K562 (cell line): ENCODE results near the gene OR2V2. TPM values are rescaled to one million over a fixed set of nuclear protein-coding genes. Genes with fewer than 3 reads are reported as not detected.

Experiments used
- ADNP ChIP-seq: fragments of 200-800 bp; sonication (Bioruptor generic); IDR thresholded peaks from 2 replicates; pipeline ENCODE4 v1.6.1; 2016; ENCODE audit warnings: missing genetic modification characterization, missing compliant biosample characterization
- CBX8 ChIP-seq: fragments of 200-600 bp; sonication (generic); IDR thresholded peaks from 2 replicates; pipeline ENCODE4 v1.6.1; 2012; ENCODE audit warnings: borderline replicate concordance, mixed run types, low read depth, mild to moderate bottlenecking, moderate library complexity, mixed read lengths, low read length, control low read depth, inconsistent platforms; ENCODE audit not compliant: poor library complexity, severe bottlenecking; ENCODE audit errors: extremely low read depth
- HNRNPLL ChIP-seq: fragments of 200-400 bp; formaldehyde crosslinking; IDR thresholded peaks from 2 replicates; pipeline ENCODE4 v1.6.1; 2017; ENCODE audit warnings: low read length, low read depth, mild to moderate bottlenecking; ENCODE audit not compliant: poor library complexity, severe bottlenecking
- MAFG ChIP-seq: fragments of 450-650 bp; conservative IDR thresholded peaks from 2 replicates; pipeline ENCODE4 v1.6.1; 2016; ENCODE audit warnings: missing genetic modification characterization, missing compliant biosample characterization
- NCOA2 ChIP-seq, 2 experiments: fragments of 450-650 bp; IDR thresholded peaks; 2 replicates each; pipeline ENCODE4 v1.6.1; 2018; ENCODE audit warnings: mild to moderate bottlenecking in 2 of 2, moderate library complexity in 1 of 2; ENCODE audit not compliant: partially characterized antibody in 2 of 2
- NFIX ChIP-seq: fragments of 250-450 bp; sonication (Bioruptor Pico); IDR thresholded peaks from 2 replicates; pipeline ENCODE4 v1.4.0; 2020; ENCODE audit warnings: low read depth, mild to moderate bottlenecking, moderate library complexity
- PRMT5 ChIP-seq: sonication (generic); formaldehyde crosslinking; IDR thresholded peaks from 2 replicates; pipeline ENCODE4 v1.5.0; 2020; ENCODE audit warnings: missing genetic modification reagents
- SAFB ChIP-seq: fragments of 200-400 bp; formaldehyde crosslinking; IDR thresholded peaks from 2 replicates; pipeline ENCODE4 v1.6.1; 2017; ENCODE audit warnings: low read depth, low read length, borderline replicate concordance
- SMARCA4 ChIP-seq: fragments of 450-650 bp; IDR thresholded peaks from 2 replicates; pipeline ENCODE4 v1.6.1; 2016
- YY1 ChIP-seq, 3 experiments: IDR thresholded peaks; 2 replicates each; pipeline ENCODE4 v1.6.1; 2011; ENCODE audit warnings: low read length in 2 of 3, mild to moderate bottlenecking in 2 of 3, moderate library complexity in 2 of 3, borderline replicate concordance in 1 of 3, control low read depth in 1 of 3, low read depth in 1 of 3; ENCODE audit not compliant: insufficient read depth in 3 of 3, insufficient replicate concordance in 2 of 3, control insufficient read depth in 1 of 3, insufficient read length in 1 of 3; ENCODE audit errors: extremely low read depth in 1 of 3
- ZBED1 ChIP-seq: IDR thresholded peaks from 2 replicates; pipeline ENCODE4 v1.6.1; 2014
- ZNF347 ChIP-seq: fragments of 450-650 bp; formaldehyde crosslinking; IDR thresholded peaks from 2 replicates; pipeline ENCODE4 v1.4.0; 2020; ENCODE audit warnings: low read depth, mild to moderate bottlenecking, moderate library complexity
- ZNF384 ChIP-seq: IDR thresholded peaks from 2 replicates; pipeline ENCODE4 v1.6.1; 2012; ENCODE audit warnings: low read depth, low read length, improper control_type of control experiment
- ZNF766 ChIP-seq: fragments of 200-800 bp; sonication (Bioruptor generic); conservative IDR thresholded peaks from 2 replicates; pipeline ENCODE4 v1.6.1; 2016; ENCODE audit warnings: missing genetic modification characterization, missing compliant biosample characterization
- polyA plus RNA-seq, 8 experiments: library from polyadenylated mRNA; depleted of rRNA in 4 of 8; stranded (reverse) in 5 of 8; unstranded in 3 of 8; fragments of >200 nt; fragmentation: Nextera tagmentation in 2 of 8; fragmentation: Illumina TruSeq in 1 of 8; extraction: Ambion mirVana in 2 of 8; extraction: Trizol in 1 of 8; gene quantifications; 2 replicates each; pipeline versions ENCODE4 v1.2.1 to v1.2.3, GENCODE V29; 2011 to 2014; ENCODE audit warnings: inconsistent platforms in 1 of 8, missing spikeins in 1 of 8
- total RNA-seq, 7 experiments: library from RNA; depleted of rRNA in 6 of 7; stranded (reverse); fragments of >200 nt in 6 of 7; fragmentation: Illumina TruSeq in 2 of 7; extraction: Trizol in 2 of 7; gene quantifications; 2 replicates each; pipeline versions ENCODE4 v1.2.1 to v1.2.3, GENCODE V29; 2011 to 2021; ENCODE audit warnings: low replicate concordance in 1 of 7
- TF ChIP-seq, protein P1 (sequence below): sonication (generic); formaldehyde crosslinking; IDR thresholded peaks from 2 replicates; pipeline ENCODE4 v1.8.1; 2023; ENCODE audit warnings: mild to moderate bottlenecking, missing genetic modification reagents
- TF ChIP-seq, protein P2 (sequence below): sonication (generic); formaldehyde crosslinking; IDR thresholded peaks from 2 replicates; pipeline ENCODE4 v1.8.1; 2023; ENCODE audit warnings: mild to moderate bottlenecking, missing genetic modification reagents
- TF ChIP-seq, protein P3 (sequence below): sonication (generic); formaldehyde crosslinking; IDR thresholded peaks from 2 replicates; pipeline ENCODE4 v1.8.1; 2023; ENCODE audit warnings: mild to moderate bottlenecking, missing genetic modification reagents, moderate library complexity
- TF ChIP-seq, protein P4 (sequence below): sonication (generic); formaldehyde crosslinking; IDR thresholded peaks from 2 replicates; pipeline ENCODE4 v1.8.0; 2022; ENCODE audit warnings: mild to moderate bottlenecking, missing genetic modification reagents

The OR2V2 gene
- total and polyA plus RNA-seq, 9 of the 15 experiments (the other 6 are each of a cell fraction or from before 2014, with no cell fraction given): 0.01 TPM; not detected in 8

DNA sequence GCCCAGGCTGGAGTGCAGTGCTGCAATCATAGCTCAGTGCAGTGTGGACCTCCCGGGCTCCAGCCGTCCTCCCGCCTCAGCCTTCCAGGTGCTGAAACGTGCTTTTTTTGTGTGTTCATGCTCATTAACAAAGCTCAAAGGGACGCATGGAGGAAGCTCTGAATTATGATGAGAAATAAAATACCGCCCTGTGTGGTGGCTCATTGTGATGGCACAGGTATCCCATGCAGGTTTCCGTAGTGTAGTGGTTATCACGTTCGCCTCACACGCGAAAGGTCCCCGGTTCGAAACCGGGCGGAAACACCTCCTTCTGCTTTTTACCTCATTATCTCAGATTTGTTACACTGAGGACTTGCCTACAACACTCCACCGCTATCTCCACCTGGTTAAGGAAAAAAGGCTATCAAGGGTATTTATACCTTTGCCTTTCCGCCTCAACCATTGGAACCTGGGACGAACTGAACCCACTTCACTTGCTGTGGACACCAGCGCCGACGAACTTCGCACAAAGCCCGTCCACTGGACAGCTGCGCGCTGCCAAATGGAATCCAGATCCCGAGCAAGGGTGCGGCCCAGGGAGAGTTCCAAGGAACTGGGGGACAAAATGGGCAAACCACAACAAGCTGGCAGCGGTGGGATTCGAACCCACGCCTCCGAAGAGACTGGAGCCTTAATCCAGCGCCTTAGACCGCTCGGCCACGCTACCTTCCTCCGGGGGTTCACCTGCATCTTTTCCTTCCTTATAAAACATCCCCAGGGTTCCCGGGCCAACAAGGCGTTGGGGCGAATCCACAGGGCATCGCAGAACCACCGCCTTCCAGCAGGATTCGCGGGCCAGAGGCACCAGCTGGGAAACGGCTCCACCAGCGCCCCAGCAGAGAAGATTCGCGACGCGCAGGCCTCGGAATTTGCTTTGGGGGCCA lies 26.3 kb downstream of the OR2V2 start (continued):
- TF ChIP-seq ZBED1 (no peak), NFIX (CRISPR knock-in tag) (no peak), ZNF766 (CRISPR knock-in tag) (no peak), NCOA2 (IDR thresholded peaks at IDR 0.05; ENCODE audit: partially characterized antibody in 2 of 2) (no peak), ADNP (peak; percentile 93), MAFG (tag) (no peak), HNRNPLL (no peak), CBX8 (no peak), SMARCA4 (no peak), PRMT5 (CRISPR knock-in tag) (no peak), YY1 (IDR thresholded peaks at IDR 0.05; ENCODE audit: borderline replicate concordance in 1 of 3, control insufficient read depth in 1 of 3, extremely low read depth in 1 of 3, insufficient read depth in 3 of 3, insufficient read length in 1 of 3, insufficient replicate concordance in 2 of 3, low read depth in 1 of 3, low read length in 2 of 3) (no peak), ZNF347 (no peak), ZNF384 (no peak), SAFB (0 out of 2 replicates have a peak, but pooled peaks have one; percentile 39)
- TF ChIP-seq, protein P1, sequence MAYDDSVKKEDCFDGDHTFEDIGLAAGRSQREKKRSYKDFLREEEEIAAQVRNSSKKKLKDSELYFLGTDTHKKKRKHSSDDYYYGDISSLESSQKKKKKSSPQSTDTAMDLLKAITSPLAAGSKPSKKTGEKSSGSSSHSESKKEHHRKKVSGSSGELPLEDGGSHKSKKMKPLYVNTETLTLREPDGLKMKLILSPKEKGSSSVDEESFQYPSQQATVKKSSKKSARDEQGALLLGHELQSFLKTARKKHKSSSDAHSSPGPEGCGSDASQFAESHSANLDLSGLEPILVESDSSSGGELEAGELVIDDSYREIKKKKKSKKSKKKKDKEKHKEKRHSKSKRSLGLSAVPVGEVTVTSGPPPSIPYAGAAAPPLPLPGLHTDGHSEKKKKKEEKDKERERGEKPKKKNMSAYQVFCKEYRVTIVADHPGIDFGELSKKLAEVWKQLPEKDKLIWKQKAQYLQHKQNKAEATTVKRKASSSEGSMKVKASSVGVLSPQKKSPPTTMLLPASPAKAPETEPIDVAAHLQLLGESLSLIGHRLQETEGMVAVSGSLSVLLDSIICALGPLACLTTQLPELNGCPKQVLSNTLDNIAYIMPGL (CRISPR knock-in tag): no peak
- TF ChIP-seq, protein P2, sequence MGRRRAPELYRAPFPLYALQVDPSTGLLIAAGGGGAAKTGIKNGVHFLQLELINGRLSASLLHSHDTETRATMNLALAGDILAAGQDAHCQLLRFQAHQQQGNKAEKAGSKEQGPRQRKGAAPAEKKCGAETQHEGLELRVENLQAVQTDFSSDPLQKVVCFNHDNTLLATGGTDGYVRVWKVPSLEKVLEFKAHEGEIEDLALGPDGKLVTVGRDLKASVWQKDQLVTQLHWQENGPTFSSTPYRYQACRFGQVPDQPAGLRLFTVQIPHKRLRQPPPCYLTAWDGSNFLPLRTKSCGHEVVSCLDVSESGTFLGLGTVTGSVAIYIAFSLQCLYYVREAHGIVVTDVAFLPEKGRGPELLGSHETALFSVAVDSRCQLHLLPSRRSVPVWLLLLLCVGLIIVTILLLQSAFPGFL (CRISPR knock-in tag): no peak
- TF ChIP-seq, protein P3, sequence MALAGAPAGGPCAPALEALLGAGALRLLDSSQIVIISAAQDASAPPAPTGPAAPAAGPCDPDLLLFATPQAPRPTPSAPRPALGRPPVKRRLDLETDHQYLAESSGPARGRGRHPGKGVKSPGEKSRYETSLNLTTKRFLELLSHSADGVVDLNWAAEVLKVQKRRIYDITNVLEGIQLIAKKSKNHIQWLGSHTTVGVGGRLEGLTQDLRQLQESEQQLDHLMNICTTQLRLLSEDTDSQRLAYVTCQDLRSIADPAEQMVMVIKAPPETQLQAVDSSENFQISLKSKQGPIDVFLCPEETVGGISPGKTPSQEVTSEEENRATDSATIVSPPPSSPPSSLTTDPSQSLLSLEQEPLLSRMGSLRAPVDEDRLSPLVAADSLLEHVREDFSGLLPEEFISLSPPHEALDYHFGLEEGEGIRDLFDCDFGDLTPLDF (CRISPR knock-in tag): no peak
- TF ChIP-seq, protein P4, sequence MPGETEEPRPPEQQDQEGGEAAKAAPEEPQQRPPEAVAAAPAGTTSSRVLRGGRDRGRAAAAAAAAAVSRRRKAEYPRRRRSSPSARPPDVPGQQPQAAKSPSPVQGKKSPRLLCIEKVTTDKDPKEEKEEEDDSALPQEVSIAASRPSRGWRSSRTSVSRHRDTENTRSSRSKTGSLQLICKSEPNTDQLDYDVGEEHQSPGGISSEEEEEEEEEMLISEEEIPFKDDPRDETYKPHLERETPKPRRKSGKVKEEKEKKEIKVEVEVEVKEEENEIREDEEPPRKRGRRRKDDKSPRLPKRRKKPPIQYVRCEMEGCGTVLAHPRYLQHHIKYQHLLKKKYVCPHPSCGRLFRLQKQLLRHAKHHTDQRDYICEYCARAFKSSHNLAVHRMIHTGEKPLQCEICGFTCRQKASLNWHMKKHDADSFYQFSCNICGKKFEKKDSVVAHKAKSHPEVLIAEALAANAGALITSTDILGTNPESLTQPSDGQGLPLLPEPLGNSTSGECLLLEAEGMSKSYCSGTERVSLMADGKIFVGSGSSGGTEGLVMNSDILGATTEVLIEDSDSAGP: no peak
